ENCODE measurements around the gene RMI1.

The RMI1 gene

GRCh38 chr9:83957248-83957513, 23.4 kb upstream of the RMI1 start:
- no peaks in the 10 kb centered on the region for H3K9me3 Mint-ChIP-seq
- no peak for DNase-seq (ENCODE audit: low spot score)
- H3K4me3 Mint-ChIP-seq, result peak overlapping the region; percentile 98
- H3K27ac Mint-ChIP-seq, result peak overlapping the region; percentile 96
- peaks cover 9% of the 10 kb centered on the region for H3K36me3 Mint-ChIP-seq (ENCODE audit: low read depth)
- H3K4me1 Mint-ChIP-seq (ENCODE audit: low read depth), result peaks cover 13% of the 10 kb centered on the region
- H3K27me3 Mint-ChIP-seq (ENCODE audit: low read depth), result no peaks in the 10 kb centered on the region

DNA sequence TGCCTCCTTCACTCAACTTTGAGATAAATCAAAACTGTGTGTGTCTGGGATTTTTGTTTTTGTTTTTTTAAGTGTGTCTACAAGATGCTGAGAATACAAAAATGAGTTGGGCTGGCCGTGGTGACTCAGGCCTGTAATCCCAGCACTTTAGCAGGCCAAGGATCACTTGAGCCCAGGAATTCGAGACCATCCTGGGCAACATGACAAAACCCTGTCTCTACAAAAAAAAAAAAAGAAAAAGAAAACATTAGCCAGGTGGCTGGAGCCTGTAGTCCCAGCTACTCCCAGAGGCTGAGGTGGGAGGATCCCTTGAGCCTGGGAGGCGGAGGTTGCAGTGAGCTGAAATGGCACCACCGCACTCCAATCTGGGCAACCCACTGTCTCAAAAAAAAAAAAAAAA, 21.5 kb upstream of the RMI1 start:
- no peak overlapping the region for H3K27ac Mint-ChIP-seq
- peaks cover 5% of the 10 kb centered on the region for H3K36me3 Mint-ChIP-seq (ENCODE audit: low read depth)
- H3K27me3 Mint-ChIP-seq (ENCODE audit: low read depth), result no peaks in the 10 kb centered on the region
- H3K9me3 Mint-ChIP-seq, result no peaks in the 10 kb centered on the region
- no peak for DNase-seq (ENCODE audit: low spot score)
- H3K4me3 Mint-ChIP-seq, result no peak overlapping the region
- H3K4me1 Mint-ChIP-seq (ENCODE audit: low read depth), result peaks cover 13% of the 10 kb centered on the region

DNA sequence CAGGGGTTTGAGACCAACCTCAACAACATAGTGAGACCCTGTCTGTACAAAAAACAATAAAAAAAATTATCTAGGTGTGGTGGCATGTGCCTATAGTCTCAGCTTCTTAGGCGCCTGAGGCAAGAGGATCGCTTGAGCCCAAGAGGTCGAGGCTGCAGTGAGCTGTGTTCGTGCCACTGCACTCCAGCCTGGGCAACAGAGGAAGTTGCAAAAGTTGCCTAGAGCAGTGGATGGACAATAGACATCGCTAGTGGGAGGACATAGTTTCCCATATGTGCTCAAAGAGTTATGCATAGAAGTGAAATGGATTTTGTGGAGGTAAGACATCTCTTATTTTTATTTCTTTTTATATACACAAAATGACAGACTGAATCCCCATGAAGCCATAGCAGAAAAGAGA, 19.6 kb upstream of the RMI1 start:
- Mint-ChIP-seq H3K4me3 (no peak overlapping the region), H3K36me3 (ENCODE audit: low read depth) (peaks cover 1% of the 10 kb centered on the region), H3K9me3 (no peaks in the 10 kb centered on the region), H3K4me1 (ENCODE audit: low read depth) (peaks cover 6% of the 10 kb centered on the region), H3K27ac (no peak overlapping the region), H3K27me3 (ENCODE audit: low read depth) (no peaks in the 10 kb centered on the region)
- no peak for DNase-seq (ENCODE audit: low spot score)

- no peak overlapping the region for H3K27ac Mint-ChIP-seq
- no peak overlapping the region for H3K4me3 Mint-ChIP-seq
- H3K36me3 Mint-ChIP-seq (ENCODE audit: low read depth), result peaks cover 7% of the 10 kb centered on the region
- no peaks in the 10 kb centered on the region for H3K27me3 Mint-ChIP-seq (ENCODE audit: low read depth)
- no peaks in the 10 kb centered on the region for H3K9me3 Mint-ChIP-seq
- H3K4me1 Mint-ChIP-seq (ENCODE audit: low read depth), result peaks cover 2% of the 10 kb centered on the region
- DNase-seq (ENCODE audit: low spot score), result no peak
Measured at GRCh38 chr9:83962165-83962564, 18.4 kb upstream of the RMI1 start.

- Mint-ChIP-seq H3K4me3 (no peak overlapping the region), H3K27ac (no peak overlapping the region), H3K9me3 (no peaks in the 10 kb centered on the region), H3K4me1 (ENCODE audit: low read depth) (peaks cover 2% of the 10 kb centered on the region), H3K27me3 (ENCODE audit: low read depth) (no peaks in the 10 kb centered on the region), H3K36me3 (ENCODE audit: low read depth) (peaks cover 31% of the 10 kb centered on the region)
- DNase-seq (ENCODE audit: low spot score), result no peak
Measured at GRCh38 chr9:83964973-83965349, 15.6 kb upstream of the RMI1 start.

DNA sequence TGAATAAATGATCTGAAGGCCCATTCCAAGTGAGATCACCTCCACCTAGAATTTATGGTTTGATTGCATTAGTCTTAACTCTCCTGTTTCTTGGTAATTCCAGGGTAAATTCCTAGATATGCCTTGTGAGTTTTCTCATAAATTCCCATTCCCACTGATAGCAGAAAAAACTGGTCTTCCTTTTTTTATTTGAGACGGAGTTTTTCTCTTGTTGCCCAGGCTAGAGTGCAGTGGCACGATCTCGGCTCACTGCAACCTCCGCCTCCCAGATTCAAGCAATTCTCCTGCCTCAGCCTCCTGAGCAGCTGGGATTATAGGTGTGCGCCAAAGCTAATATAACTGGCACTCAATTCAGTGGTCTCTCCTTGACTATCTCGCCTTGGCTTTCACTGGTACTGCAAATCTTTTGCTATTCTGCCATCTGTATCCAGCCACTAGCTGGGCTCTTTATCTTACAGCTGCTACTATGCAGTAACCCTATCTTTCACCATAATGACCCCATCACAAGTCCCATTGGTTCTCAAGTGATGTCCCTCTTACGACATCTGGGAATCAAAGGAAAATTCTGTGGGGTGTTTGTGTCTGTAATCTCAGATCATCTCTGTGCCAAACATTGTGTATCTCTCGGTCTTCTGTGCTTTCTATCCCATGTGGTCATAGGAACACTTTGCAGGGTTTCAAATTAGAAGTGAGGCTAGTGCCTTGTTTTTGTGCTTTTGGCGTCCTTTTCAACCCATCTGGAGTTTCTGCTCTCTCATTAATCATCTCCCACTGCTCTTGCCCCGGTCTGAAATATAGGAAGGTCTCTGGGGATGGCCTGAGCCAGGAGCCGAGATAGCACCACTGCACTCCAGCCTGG, 15.0 kb upstream of the RMI1 start:
- H3K9me3 Mint-ChIP-seq, result no peaks in the 10 kb centered on the region
- H3K36me3 Mint-ChIP-seq (ENCODE audit: low read depth), result peaks cover 37% of the 10 kb centered on the region
- H3K4me3 Mint-ChIP-seq, result no peak overlapping the region
- H3K4me1 Mint-ChIP-seq (ENCODE audit: low read depth), result peaks cover 2% of the 10 kb centered on the region
- H3K27ac Mint-ChIP-seq, result peak overlapping the region; percentile 61
- DNase-seq (ENCODE audit: low spot score), result no peak
- no peaks in the 10 kb centered on the region for H3K27me3 Mint-ChIP-seq (ENCODE audit: low read depth)

DNA sequence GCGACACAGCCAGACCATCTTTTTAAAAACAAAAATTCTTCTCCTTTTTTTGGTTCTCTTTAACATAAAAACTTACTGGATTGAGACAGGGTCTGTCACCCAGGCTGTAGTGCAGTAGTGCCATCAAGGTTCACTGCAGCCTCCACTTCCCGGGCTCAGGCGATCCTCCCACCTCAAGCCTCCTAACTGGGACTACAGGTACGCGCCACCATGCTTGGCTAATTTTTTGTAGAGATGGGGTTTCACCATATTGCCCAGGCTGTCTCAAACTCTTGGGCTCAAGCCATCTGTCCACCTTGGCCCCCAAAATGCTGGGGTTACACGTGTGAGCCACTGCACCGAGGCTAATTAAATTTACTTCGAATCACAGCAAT, 14.4 kb upstream of the RMI1 start:
- no peaks in the 10 kb centered on the region for H3K9me3 Mint-ChIP-seq
- H3K27ac Mint-ChIP-seq, result no peak overlapping the region
- H3K4me1 Mint-ChIP-seq (ENCODE audit: low read depth), result peaks cover 4% of the 10 kb centered on the region
- no peak for DNase-seq (ENCODE audit: low spot score)
- H3K27me3 Mint-ChIP-seq (ENCODE audit: low read depth), result no peaks in the 10 kb centered on the region
- H3K36me3 Mint-ChIP-seq (ENCODE audit: low read depth), result peaks cover 43% of the 10 kb centered on the region
- no peak overlapping the region for H3K4me3 Mint-ChIP-seq

- Mint-ChIP-seq H3K27me3 (ENCODE audit: low read depth) (no peaks in the 10 kb centered on the region), H3K36me3 (ENCODE audit: low read depth) (peaks cover 52% of the 10 kb centered on the region), H3K4me1 (ENCODE audit: low read depth) (peaks cover 5% of the 10 kb centered on the region), H3K4me3 (no peak overlapping the region), H3K9me3 (no peaks in the 10 kb centered on the region), H3K27ac (no peak overlapping the region)
- no peak for DNase-seq (ENCODE audit: low spot score)
Measured at GRCh38 chr9:83967073-83967472, 13.5 kb upstream of the RMI1 start.

DNA sequence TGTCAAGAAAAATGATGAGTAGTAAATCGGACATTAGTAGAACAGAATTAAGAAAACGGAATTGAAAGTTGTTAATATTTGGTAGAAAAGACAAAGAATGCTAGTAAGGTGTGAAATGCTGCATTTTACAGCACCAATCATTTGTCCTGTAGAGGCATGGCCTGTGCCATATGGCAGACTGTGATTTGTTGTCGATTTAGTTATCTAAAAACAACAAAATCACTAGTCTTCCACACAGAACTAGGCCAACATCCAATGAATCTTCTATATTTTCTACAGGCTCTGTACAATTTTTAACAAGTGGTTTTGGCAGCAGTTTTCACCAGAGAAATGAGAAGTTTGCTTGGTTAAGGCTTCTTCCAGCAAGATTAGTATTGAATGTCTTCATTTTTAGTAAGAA, 11.0 kb upstream of the RMI1 start:
- H3K4me3 Mint-ChIP-seq, result no peak overlapping the region
- H3K27ac Mint-ChIP-seq, result peak overlapping the region; percentile 20
- H3K36me3 Mint-ChIP-seq (ENCODE audit: low read depth), result peaks cover 72% of the 10 kb centered on the region
- no peaks in the 10 kb centered on the region for H3K27me3 Mint-ChIP-seq (ENCODE audit: low read depth)
- H3K4me1 Mint-ChIP-seq (ENCODE audit: low read depth), result peaks cover 11% of the 10 kb centered on the region
- H3K9me3 Mint-ChIP-seq, result no peaks in the 10 kb centered on the region
- DNase-seq (ENCODE audit: low spot score), result no peak

DNA sequence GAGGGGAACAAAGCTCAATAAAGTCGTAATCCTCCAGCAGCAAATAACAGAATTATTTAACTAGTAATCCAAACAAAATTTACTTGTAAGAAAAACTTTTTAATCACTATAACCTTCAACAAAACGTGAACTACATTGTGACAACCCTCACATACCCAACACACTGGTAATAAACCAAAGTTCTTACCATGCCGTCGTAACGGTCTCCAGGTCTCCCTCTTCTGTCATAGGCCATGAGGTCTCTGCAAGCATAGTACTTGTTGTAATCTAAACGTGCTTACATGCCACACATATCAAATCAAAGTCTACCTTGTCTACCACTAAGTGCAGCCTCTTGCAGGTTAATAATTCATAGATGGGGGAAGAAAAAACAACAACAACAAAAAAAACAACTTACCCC, 9.1 kb upstream of the RMI1 start:
- Mint-ChIP-seq H3K4me3 (no peak overlapping the region), H3K4me1 (ENCODE audit: low read depth) (peaks cover 28% of the 10 kb centered on the region), H3K27ac (no peak overlapping the region), H3K27me3 (ENCODE audit: low read depth) (no peaks in the 10 kb centered on the region), H3K36me3 (ENCODE audit: low read depth) (peaks cover 90% of the 10 kb centered on the region), H3K9me3 (no peaks in the 10 kb centered on the region)
- DNase-seq (ENCODE audit: low spot score), result no peak

GRCh38 chr9:83972286-83972685, 8.3 kb upstream of the RMI1 start:
- peaks cover 91% of the 10 kb centered on the region for H3K36me3 Mint-ChIP-seq (ENCODE audit: low read depth)
- H3K27ac Mint-ChIP-seq, result no peak overlapping the region
- H3K9me3 Mint-ChIP-seq, result no peaks in the 10 kb centered on the region
- H3K27me3 Mint-ChIP-seq (ENCODE audit: low read depth), result no peaks in the 10 kb centered on the region
- no peak for DNase-seq (ENCODE audit: low spot score)
- H3K4me1 Mint-ChIP-seq (ENCODE audit: low read depth), result peaks cover 33% of the 10 kb centered on the region
- no peak overlapping the region for H3K4me3 Mint-ChIP-seq

GRCh38 chr9:83975300-83975699, 5.3 kb upstream of the RMI1 start:
- DNase-seq (ENCODE audit: low spot score), result no peak
- Mint-ChIP-seq H3K9me3 (no peaks in the 10 kb centered on the region), H3K27ac (peak overlapping the region; percentile 58), H3K27me3 (ENCODE audit: low read depth) (no peaks in the 10 kb centered on the region), H3K4me3 (peak overlapping the region; percentile 55), H3K4me1 (ENCODE audit: low read depth) (peaks cover 40% of the 10 kb centered on the region), H3K36me3 (ENCODE audit: low read depth) (peaks cover 86% of the 10 kb centered on the region)

DNA sequence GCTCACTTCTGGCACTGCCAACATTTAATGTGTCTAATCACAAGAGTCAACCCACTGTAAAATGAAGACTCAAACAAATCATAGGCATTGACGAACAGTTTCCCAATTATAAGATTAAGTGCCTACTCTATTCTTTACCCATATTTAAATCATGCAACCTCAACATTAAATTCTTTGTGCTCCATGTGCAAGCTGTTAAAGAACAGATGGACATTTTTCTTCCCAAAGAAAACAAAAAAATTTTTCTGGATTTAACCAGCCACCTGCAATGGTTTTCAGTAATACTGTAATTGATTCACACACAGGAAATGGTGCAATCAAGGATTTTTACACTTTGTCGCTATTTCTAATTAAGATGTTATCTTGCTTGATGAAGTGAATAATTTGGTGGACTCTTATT, 4.2 kb upstream of the RMI1 start:
- Mint-ChIP-seq H3K36me3 (ENCODE audit: low read depth) (peaks cover 79% of the 10 kb centered on the region), H3K4me1 (ENCODE audit: low read depth) (peaks cover 38% of the 10 kb centered on the region), H3K27ac (peak overlapping the region; percentile 3), H3K9me3 (no peaks in the 10 kb centered on the region), H3K4me3 (peak overlapping the region; percentile 99), H3K27me3 (ENCODE audit: low read depth) (no peaks in the 10 kb centered on the region)
- no peak for DNase-seq (ENCODE audit: low spot score)

DNA sequence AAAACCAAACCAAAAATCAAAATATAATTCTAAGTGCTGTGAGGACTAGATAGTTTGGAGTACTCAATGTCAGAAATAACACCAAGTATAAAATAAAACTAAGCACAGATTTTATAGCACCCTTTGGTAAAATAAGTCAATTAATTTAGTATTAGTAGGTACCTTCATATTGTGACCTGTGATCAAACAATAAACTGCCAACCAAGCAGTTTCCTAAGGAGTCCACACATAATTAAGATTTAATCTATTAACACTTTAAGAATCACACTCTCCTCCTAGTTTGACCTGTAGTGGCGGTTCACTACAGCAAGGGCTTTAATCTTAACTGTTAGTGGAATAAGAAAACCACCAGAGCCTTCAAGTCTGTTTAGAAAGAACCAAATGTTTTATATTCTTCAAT, 3.4 kb upstream of the RMI1 start:
- H3K4me1 Mint-ChIP-seq (ENCODE audit: low read depth), result peaks cover 36% of the 10 kb centered on the region
- H3K27me3 Mint-ChIP-seq (ENCODE audit: low read depth), result no peaks in the 10 kb centered on the region
- DNase-seq (ENCODE audit: low spot score), result no peak
- H3K27ac Mint-ChIP-seq, result peak overlapping the region; percentile 72
- peak overlapping the region; percentile 99 for H3K4me3 Mint-ChIP-seq
- H3K9me3 Mint-ChIP-seq, result no peaks in the 10 kb centered on the region
- H3K36me3 Mint-ChIP-seq (ENCODE audit: low read depth), result peaks cover 74% of the 10 kb centered on the region
